ENCODE results near the gene SULT4A1.

- no peak for TF ChIP-seq POLR2A (IDR thresholded peaks at IDR 0.05)
- TF ChIP-seq, protein P1, sequence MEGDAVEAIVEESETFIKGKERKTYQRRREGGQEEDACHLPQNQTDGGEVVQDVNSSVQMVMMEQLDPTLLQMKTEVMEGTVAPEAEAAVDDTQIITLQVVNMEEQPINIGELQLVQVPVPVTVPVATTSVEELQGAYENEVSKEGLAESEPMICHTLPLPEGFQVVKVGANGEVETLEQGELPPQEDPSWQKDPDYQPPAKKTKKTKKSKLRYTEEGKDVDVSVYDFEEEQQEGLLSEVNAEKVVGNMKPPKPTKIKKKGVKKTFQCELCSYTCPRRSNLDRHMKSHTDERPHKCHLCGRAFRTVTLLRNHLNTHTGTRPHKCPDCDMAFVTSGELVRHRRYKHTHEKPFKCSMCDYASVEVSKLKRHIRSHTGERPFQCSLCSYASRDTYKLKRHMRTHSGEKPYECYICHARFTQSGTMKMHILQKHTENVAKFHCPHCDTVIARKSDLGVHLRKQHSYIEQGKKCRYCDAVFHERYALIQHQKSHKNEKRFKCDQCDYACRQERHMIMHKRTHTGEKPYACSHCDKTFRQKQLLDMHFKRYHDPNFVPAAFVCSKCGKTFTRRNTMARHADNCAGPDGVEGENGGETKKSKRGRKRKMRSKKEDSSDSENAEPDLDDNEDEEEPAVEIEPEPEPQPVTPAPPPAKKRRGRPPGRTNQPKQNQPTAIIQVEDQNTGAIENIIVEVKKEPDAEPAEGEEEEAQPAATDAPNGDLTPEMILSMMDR (IDR thresholded peaks at IDR 0.05) = no peak
Observed at GRCh38 chr22:43851058-43851978, 11.0 kb downstream of the SULT4A1 start.
